RCC 7860 (cell line): ENCODE measurements around the gene FAM193A.
"Not testable (repeated sequence)": the region's sequence is repeated elsewhere in the genome, so short reads cannot be mapped to it uniquely, and the experiment has no call there.

Experiments
- DNase-seq: peaks from one replicate; pipeline ENCODE4 v3.0.0-alpha.2; 2015; ENCODE audit warnings: low spot score
- FAIRE-seq: peaks from 2 replicates; lab custom pipeline; 2012; peaks lifted over from hg19 to GRCh38; lab: Jason Lieb, UNC

Gene FAM193A

DNA sequence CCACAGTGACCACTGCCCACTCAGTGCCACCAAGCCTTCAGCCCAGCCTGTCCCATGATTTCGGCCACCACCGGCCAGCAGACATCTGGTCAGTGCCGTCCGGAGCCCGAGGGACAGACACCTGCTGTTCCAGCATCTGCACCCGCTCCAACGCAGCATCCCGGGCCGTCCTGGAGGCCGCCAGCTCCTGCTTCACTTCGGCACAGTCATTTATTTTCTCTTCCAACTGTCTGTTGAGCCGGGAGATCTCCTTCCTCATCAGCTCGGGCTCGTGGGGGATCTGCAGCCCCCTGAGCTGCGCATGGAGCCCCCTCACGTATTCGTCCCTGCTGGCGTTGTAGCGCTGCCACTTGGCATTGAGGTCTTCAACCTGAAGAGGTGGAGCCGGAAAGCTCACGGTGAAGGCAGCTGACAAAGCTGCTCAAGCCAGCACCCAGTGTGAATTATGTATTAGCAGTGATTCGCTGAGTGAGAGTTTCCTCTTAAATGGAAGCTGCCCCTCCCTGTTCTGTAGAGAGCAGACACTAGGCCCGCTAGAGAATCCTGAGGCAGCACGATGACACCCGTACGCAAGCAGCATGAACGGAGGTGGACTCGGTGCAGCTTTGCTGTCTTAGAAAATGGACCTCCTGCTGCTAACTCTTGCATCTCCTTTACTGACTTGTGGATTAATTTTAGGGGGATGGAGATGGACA is 208.3 kb downstream of the FAM193A start:
- DNase-seq (no peak), FAIRE-seq (no peak)

DNA sequence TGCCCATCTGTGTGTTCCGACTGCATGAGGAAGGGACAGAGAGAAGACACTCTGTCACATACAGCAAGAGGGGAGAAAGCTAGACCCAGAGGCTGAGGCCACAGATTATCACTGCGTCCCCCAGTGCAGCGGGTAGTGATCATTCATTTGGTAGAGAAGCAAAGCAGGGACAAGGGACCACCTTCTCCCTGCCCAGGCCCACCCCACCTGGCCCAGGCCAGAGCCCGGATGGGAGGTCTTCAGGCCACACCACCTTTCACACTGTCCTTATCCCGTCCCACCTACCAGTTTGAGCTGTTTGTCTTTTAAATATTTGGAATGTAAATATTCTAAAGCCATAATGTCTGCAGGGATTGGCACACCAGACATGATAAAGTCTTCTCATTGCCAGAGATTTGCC is 209.1 kb downstream of the FAM193A start:
- DNase-seq (no peak), FAIRE-seq (no peak)

- peak; percentile 91 for DNase-seq
- FAIRE-seq: peak; percentile 93
These were observed 209.7 kb downstream of the FAM193A start for GRCh38 chr4:2745981-2746806.

DNA sequence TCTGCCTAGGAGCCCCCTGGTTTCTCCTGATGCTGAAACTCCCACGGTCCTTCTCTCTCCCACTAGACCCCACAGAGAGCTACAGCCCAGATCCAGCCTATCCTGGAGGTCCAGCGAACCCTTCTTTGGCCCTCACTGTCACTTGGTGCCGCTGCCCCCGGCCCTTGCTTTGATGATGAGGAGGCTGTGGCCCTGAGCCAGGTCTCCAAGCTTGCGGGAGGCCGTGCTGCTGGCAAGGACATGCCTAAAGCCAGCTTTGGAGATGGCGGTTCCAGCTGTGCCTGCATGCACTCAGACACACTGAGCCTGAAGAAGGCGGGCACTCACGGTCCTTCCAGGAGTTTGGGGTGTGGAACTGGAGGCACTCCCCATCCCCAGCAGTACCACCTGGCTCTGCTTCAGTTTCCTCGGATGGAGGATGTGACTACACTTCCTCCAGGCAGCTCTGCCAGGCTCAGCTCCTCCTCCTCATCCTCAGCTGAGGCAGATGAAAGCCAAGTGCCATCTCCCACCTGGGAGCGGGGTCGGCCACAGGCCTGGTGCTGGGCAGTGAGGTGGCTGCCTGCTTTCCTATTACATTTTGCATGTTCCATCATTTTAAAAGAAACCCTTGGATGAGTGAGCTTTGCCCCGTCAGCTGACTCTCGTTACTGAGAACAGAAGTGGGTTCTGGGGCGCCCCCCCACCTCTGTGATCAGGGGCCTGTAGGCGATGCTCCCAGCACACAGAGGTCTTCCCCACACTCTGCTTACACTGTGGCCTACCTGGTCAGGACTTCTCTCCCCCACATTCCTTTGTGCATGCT is 210.6 kb downstream of the FAM193A start:
- FAIRE-seq: no peak
- DNase-seq: no peak

GRCh38 chr4:2750719-2751605 is 214.5 kb downstream of the FAM193A start:
- FAIRE-seq (no peak), DNase-seq (no peak)

DNA sequence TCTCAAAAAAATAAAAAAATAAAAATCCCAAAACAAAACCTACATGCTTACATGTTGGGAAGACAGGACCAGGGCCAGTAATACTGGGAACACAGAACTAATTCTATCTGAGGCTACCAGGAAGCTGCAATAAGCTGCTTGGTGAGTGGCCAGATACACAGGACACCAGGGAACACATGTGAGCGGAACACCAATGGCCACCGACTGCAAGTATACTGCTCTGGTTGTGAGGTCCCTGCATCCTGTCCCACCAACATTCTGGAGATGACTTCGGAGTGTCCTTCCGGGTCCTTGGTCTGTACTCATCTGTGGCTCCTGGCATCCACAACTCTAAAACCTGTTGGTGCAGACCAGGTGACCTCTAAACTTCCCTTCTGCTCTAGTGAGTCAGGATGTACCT is 217.0 kb downstream of the FAM193A start:
- DNase-seq: no peak
- no peak for FAIRE-seq

- DNase-seq (no peak), FAIRE-seq (no peak)
These were observed 218.7 kb downstream of the FAM193A start for GRCh38 chr4:2754848-2755819.

GRCh38 chr4:2755821-2756690 is 219.6 kb downstream of the FAM193A start, which contains the start of gene TNIP2:
Gene TNIP2, minus strand, starts transcription at chr4:2756336. Its CDS starts 47 bp downstream, at chr4:2756289.
- DNase-seq: peak; percentile 47
- no peak for FAIRE-seq

GRCh38 chr4:2756691-2757350 is 220.4 kb downstream of the FAM193A start:
- DNase-seq (no peak), FAIRE-seq (no peak)

- DNase-seq: no peak
- no peak for FAIRE-seq
These were observed 221.0 kb downstream of the FAM193A start for GRCh38 chr4:2757426-2757825.

DNA sequence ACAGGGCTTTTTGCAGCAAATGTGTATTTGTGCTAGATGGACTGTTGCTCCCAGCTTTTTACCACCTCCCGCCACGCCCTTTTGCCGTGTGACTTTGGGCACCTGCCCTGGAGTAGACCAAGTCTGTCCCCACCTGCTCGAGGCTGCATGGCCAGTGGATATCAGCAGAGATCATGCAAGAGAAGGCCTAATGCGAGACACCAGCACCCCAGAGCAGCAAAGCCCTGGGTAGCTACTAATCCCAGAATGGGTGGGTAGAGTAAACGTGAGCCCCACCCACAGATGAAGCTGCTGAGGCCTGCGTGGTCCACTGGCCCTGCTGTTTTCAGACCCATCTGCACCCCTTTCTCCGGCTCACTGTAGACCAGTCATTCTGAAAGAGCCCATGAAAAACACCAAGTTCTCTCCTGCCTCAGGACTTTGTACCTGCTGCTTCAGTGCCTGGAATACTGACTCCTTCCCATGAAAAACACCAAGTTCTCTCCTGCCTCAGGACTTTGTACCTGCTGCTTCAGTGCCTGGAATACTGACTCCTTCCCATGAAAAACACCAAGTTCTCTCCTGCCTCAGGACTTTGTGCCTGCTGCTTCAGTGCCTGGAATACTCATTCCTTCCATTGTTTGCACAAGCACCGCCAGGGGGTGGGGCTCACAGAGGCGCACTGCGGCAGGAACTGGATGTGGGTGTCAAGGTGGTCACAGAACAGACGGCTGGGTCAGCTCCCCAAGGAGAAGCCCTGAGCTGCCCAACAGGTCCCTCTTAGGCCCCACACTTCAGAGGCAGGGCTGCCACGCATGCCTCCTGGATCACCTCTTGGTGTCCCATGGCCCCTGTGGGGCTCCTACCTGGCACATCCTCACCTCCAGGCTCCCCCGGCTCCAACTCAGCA is 224.8 kb downstream of the FAM193A start:
- DNase-seq: no peak
- no peak for FAIRE-seq

DNA sequence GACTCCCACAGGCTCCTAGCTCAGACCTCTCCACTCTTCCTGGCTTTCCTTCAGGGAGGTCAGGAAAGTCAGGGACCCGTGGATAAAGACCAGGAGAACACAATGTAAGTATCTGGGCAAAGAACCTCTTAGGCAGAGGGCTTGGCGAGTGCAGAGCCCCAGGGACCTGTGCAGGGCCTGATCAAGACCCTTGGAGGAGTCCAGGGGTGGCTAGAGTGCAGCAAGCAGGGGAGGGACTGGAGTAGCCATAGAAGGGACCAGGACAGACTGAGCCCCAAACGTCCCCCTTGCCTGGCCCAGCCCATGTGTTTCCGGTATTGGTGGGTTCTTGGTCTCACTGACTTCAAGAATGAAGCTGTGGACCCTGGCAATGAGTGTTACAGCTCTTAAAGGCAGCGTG is 225.6 kb downstream of the FAM193A start:
- no peak for DNase-seq
- FAIRE-seq: no peak

- DNase-seq, FAIRE-seq: not testable (repeated sequence)
These were observed 226.3 kb downstream of the FAM193A start for GRCh38 chr4:2762486-2763370.

GRCh38 chr4:2763511-2763967 is 227.1 kb downstream of the FAM193A start:
- FAIRE-seq: no peak
- no peak for DNase-seq

- FAIRE-seq: no peak
- no peak for DNase-seq
These were observed 229.5 kb downstream of the FAM193A start for GRCh38 chr4:2765832-2766526.
